GM18517 (cell line): ENCODE results near the gene RBM25.
"Not testable (repeated sequence)": the region's sequence is repeated elsewhere in the genome, so short reads cannot be mapped to it uniquely, and the experiment has no call there.

ENCODE experiments used
- ATAC-seq: cut with Tn5 transposase; IDR thresholded peaks from one replicate; pipeline ENCODE4 v1.9.1; 2021; ENCODE audit warnings: mild to moderate bottlenecking, moderate library complexity; ENCODE audit not compliant: unreplicated experiment

Gene RBM25

GRCh38 chr14:73168274-73168673 is 109.9 kb downstream of the RBM25 start:
- no peak for ATAC-seq

GRCh38 chr14:73168691-73169090 is 110.4 kb downstream of the RBM25 start:
- ATAC-seq: no peak

- not testable (repeated sequence) for ATAC-seq
Observed at GRCh38 chr14:73169855-73170254, 111.5 kb downstream of the RBM25 start.

DNA sequence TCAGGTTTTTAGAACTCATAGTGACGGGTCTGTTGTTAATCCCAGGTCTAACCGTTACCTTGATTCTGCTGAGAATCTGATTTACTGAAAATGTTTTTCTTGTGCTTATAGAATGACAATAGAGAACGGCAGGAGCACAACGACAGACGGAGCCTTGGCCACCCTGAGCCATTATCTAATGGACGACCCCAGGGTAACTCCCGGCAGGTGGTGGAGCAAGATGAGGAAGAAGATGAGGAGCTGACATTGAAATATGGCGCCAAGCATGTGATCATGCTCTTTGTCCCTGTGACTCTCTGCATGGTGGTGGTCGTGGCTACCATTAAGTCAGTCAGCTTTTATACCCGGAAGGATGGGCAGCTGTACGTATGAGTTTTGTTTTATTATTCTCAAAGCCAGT is 112.4 kb downstream of the RBM25 start:
- no peak for ATAC-seq

- no peak for ATAC-seq
Observed at GRCh38 chr14:73172500-73172899, 114.2 kb downstream of the RBM25 start.

DNA sequence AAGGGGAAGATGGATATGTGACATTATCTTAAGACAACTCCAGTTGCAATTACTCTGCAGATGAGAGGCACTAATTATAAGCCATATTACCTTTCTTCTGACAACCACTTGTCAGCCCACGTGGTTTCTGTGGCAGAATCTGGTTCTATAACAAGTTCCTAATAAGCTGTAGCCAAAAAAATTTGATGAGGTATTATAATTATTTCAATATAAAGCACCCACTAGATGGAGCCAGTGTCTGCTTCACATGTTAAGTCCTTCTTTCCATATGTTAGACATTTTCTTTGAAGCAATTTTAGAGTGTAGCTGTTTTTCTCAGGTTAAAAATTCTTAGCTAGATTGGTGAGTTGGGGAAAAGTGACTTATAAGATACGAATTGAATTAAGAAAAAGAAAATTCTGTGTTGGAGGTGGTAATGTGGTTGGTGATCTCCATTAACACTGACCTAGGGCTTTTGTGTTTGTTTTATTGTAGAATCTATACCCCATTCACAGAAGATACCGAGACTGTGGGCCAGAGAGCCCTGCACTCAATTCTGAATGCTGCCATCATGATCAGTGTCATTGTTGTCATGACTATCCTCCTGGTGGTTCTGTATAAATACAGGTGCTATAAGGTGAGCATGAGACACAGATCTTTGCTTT is 114.9 kb downstream of the RBM25 start:
- no peak for ATAC-seq
